ENCODE data around the gene THSD4.
"Not testable (repeated sequence)": the region's sequence is repeated elsewhere in the genome, so short reads cannot be mapped to it uniquely, and the experiment has no call there.

Gene THSD4

DNA sequence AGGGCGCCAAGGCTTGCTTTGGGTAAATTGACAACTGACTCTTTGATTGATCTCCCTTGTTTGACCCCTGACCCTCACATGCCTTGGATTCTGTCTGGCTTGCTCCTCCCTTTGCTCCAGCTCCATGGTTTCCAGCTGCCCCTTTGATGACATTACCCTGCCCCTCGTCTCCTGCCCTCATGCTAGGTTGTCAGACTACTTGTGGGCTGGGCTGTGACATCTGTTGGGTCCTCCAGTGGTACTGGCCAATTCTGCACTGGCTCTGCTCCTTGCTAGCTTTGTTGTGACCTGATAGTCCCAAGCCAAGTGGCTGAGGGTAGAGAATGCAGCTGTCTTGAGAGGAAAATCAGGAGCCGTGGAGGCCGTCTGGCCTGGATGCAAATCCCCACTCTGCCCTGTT, 6.2 kb downstream of the THSD4 start:
- no peak for DNase-seq (ENCODE audit: low spot score)

DNA sequence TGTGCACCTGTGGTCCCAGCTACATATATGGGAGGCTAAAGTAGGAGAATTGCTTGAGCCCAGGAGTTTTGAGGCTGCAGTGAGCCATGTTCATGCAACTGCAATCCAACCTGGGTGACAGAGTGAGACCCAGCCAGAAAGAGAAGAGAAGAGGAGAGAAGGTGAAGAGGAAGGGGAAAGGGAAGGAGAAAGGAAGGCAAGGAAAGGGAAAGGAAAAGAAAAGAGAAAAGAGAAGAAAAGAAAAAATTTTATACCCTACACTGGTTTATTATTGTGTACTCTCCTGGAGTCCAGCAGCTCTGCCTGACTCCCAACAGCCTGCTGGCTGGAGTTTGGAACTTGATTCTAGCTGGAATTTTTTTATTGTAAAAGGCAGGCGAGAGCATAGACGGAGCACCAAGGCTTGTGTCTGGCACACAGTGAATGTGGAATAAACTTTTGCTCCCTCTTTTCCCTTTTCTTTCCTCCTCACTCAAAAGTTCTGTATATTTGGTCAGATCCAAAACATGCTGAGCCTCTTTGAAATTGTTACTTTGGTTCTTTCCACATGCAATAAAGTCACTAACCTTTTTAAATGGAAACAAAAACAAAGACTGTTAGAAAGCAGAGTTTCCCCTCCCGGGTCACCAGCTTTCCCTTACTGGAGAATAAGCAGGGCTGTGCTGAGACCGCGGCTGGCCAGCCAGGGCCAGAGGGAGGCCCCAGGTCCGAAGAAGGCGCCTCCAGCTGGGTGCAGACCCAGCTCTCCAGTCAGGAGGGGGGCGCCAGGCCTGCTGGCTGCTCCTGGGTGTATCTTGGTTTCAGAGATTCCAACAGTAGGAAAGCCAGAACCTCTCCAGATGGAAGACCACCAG, 9.9 kb downstream of the THSD4 start:
- DNase-seq (ENCODE audit: low spot score): no peak

GRCh38 chr15:71125831-71126450, 10.7 kb downstream of the THSD4 start:
- DNase-seq (ENCODE audit: low spot score): peak; percentile 75

- DNase-seq (ENCODE audit: low spot score): no peak
These were observed 11.8 kb downstream of the THSD4 start for GRCh38 chr15:71127083-71127482.

DNA sequence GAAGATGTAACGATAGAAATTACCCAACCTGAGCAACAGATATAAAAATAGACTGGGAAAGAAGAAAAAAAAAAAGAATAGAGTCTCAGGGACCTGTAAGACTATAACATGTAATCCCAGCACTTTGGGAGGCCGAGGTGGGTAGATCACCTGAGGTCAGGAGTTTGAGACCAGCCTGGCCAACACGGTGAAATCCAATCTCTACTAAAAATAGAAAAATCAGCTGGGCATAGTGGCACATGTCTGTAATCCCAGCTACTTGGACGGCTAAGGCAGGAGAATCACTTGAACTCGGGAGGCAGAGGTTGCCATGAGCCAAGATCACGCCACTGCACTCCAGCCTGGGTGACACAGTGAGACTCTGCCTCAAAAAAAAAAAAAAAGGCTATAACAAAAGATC, 12.9 kb downstream of the THSD4 start:
- DNase-seq (ENCODE audit: low spot score): not testable (repeated sequence)

DNA sequence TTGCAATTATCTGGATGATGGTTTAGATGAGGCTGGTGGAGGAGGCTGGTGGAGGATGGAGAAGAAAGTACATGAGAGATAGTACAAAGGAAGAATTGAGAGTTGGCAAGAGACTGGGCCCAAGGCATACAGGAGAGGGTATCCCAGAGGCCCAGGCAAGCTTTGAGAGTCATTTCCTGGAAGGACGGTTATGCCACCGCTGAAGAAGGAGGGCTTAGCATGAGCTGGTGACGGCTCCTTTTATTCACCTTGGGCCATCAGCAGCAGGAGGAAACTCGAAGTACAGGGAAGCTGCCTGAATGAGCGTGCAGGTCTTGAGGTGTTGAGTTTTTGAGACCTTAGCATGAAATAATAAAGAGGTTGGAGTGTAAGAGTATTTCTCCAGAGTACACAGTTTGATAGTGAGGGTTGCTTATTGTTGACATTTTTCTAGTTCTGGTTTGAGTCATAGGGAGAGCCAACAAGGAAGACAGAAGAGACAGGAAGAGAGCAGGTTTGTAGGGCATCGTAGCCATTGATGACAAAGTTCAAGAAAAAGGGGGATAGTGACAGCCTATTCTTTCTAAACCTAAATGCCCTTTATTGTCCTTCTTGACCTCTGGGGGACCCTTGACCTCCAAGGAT, 13.8 kb downstream of the THSD4 start:
- DNase-seq (ENCODE audit: low spot score): no peak

DNA sequence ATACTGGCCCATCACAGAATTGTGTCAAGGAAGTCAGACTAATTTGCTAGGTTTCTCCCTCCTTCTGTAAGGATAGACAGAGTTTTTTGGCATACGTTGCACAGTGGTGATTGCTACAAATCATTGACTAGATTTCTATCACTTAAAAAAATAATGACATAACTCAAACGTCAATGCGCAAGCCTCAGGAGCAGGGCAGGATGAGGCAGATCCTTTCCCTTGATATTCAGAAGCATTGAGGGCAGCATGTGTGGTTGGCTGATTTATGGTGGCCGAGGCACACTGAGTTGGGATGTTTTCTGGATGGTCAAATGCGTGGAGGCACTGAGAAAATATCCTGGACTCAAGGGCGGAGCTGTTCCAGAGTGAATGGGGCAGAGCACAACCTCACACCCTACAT, 14.4 kb downstream of the THSD4 start:
- DNase-seq (ENCODE audit: low spot score): no peak

- DNase-seq (ENCODE audit: low spot score): no peak
These were observed 16.5 kb downstream of the THSD4 start for GRCh38 chr15:71131601-71132362.

- no peak for DNase-seq (ENCODE audit: low spot score)
These were observed 18.6 kb downstream of the THSD4 start for GRCh38 chr15:71133747-71134472.

DNA sequence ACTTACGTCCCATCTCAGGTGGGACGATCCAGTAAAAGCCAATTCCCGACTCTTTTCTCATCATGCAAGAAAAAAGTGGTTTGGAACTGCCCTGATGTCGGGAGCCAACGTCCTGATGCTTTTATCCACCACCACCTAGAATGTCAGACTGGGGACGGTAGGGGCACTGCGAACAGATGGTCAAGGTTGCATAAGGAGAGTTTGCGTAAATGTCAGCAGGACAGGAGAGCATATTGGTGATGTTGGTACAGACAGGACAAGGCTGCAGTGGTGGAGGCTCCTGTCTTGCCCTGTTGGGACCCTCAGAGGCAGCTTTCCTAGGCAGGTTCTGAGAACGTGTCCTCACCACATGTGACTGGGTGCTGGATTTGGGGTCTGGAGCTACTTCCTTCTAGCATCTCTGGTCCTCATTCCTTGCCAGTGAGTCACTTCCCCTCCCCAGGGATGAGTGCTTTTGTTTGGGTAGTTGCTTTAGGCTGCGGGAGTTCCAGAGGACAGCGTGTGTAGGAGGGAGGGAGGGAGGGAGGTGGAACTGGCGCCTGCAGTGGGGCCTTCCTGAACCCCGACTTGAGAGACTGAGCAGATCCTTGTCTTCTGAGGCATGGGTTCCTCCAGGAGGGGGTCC, 21.0 kb downstream of the THSD4 start:
- DNase-seq (ENCODE audit: low spot score): no peak

- DNase-seq (ENCODE audit: low spot score): no peak
These were observed 21.7 kb downstream of the THSD4 start for GRCh38 chr15:71136793-71137518.

DNA sequence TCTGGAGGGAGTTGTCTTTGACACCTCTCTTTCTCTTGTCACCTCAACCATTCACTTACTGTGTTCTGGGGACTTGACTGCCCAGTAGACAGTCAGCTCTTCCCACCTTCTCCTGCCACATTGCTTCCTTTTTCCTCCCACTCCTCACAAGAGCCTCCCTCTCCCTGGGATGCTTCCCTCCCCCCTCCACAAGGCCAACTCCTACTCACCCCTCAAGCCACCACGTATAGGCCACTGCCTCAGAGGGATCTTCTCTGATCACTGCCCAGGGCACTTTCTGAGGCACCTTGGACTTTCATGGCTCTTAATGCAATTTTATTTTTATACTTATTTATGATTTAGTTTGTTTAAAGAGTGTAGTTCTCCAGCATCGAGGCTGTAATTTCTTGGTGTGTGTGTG, 23.2 kb downstream of the THSD4 start:
- no peak for DNase-seq (ENCODE audit: low spot score)

DNA sequence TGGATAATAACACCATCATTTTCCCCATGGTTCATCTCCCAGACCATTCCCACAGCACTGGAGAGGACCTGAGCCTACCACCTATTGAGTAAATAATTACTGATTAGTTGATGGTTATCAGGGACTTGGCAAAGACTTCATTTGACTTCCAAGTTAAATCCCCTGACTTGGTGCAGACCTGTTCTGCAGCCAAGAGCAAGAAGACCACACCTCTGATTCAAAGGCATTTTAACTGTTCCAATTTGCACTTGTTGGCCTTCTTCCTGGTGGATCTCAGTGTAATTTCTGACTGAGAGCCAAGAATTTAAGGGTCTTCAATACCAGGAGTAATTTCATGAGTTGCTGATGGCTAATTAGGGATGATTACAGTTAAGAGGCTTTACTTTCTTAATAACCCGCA, 24.0 kb downstream of the THSD4 start:
- no peak for DNase-seq (ENCODE audit: low spot score)

DNA sequence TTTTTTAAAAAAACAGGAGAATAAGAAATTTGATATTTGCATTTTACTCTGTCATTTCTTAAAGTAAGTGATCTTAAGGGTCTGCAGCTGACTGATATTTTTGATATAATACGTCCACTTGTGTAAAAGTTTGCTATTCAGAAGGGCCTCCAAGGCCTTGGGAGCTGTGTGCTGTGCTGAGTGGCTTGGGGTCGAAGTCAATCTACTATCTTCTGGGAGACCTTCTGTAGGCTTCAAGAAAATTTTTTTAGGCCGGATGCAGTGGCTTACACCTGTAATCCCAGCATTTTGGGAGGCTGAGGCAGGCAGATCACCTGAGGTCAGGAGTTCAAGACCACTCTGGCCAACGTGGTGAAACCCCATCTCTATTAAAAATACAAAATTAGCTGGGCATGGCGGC, 26.3 kb downstream of the THSD4 start:
- DNase-seq (ENCODE audit: low spot score): no peak

DNA sequence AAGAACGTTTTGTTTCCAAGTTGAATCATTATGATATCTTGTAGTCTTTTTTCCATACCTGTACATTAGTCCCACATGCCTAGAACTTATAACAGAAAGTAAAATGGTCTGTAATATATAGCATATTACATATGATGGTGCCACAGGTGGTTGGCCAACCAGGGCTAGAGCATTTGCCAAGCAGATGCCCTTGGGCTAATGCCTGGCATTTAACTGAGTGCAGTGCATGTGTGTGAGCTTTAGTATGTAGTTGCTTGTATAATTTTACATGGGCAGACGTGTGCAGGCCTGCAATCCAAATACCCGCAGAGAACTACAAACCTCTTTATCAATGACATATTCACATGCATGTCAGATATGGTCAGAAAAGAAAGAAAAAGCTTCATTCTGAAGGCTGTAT, 27.5 kb downstream of the THSD4 start:
- no peak for DNase-seq (ENCODE audit: low spot score)

DNA sequence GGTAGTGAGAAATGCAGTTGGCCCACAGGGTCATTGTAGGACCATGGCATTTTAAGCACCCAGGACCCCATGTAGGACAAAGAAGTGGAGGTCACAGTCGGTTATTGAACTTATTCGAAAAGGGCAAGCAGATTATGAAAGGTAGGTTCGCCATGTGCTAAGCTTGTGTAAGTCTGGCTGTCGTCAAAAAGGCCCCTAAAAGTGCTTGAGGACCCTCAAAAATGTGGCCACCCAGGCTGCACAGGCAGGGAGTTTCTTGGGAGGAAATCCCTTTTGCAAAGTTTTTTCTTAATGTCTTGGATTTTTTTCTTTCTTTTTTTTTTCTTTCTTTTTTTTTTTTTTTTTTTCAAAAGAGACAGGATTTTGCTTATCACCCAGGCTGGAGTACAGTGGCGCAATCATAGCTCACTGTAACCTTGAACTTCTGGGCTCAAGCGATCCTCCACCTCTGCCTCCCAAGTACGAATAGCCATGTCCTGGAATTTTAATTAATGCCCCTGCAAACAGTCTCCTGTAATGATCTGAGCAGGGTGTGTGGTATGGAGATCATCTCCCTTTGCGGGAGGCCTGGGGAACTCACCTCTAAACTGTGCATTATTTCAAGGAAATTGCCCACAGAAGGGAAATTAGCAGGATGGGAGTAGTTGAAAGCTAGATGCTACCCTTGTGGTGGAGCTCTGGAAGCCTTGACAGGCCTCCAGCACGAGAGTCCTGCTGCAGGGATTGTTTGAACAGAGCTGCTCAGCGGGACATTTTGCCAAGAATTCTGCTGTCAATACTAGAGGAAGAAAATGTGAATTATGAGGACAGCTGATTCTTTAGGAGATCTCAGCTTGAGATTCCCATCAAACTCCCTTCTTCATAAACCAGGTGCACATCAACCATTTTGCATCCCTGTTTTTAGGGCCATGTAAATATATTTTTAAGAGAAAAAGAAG, 28.4 kb downstream of the THSD4 start:
- DNase-seq (ENCODE audit: low spot score): no peak

GRCh38 chr15:71145648-71146047, 30.4 kb downstream of the THSD4 start:
- DNase-seq (ENCODE audit: low spot score): no peak

GRCh38 chr15:71146580-71146982, 31.3 kb downstream of the THSD4 start:
- DNase-seq (ENCODE audit: low spot score): no peak

- no peak for DNase-seq (ENCODE audit: low spot score)
These were observed 32.8 kb downstream of the THSD4 start for GRCh38 chr15:71148048-71148447.
